ENCODE measurements around the gene DNAH7. TPM values are rescaled to one million over a fixed set of nuclear protein-coding genes. Genes with fewer than 3 reads are reported as not detected.

DNAH7 gene
- polyA plus RNA-seq, 1 donor (not counting 4 experiments of a cell fraction or from before 2014, with no cell fraction given) = 0.17 TPM

GRCh38 chr2:195903956-195904355, 164.7 kb downstream of the DNAH7 start:
- DNase-seq (ENCODE audit: low read depth, low spot score) (no peak), FAIRE-seq (no peak)

GRCh38 chr2:195902857-195903256, 165.8 kb downstream of the DNAH7 start:
- H3K4me2 ChIP-seq (ENCODE audit: control insufficient read depth, extremely low read depth, insufficient read depth, low read depth, low read length) = no peak overlapping the region
- peak; percentile 72 for FAIRE-seq
- dilution Hi-C loops (cut with MboI; ENCODE audit: extremely low pct_ligation_motif_present, low sequenced_read_pairs) = no loop called here
- no peaks in the 10 kb centered on the region for H3K9me3 ChIP-seq (ENCODE audit: control insufficient read depth, low read depth, low read length)
- no peaks in the 10 kb centered on the region for H3K36me3 ChIP-seq (ENCODE audit: control insufficient read depth in 2 of 2, extremely low read depth in 1 of 2, insufficient read depth in 2 of 2, low read length in 2 of 2)
- H3K4me1 ChIP-seq (ENCODE audit: control insufficient read depth, extremely low read depth, insufficient read depth, low read length) = peaks cover 14% of the 10 kb centered on the region
- no peak overlapping the region for H3K4me3 ChIP-seq (ENCODE audit: control insufficient read depth in 2 of 3, extremely low read depth in 1 of 3, insufficient read depth in 2 of 3, low read depth in 1 of 3, low read length in 3 of 3)
- no peaks in the 10 kb centered on the region for H3K79me2 ChIP-seq (ENCODE audit: control insufficient read depth, insufficient read depth, low read length)
- no peak overlapping the region for H3K9ac ChIP-seq (ENCODE audit: control insufficient read depth, extremely low read depth, insufficient read depth, low read length)
- no peak overlapping the region for H3K27ac ChIP-seq (ENCODE audit: control insufficient read depth, insufficient read depth, low read length)
- no peaks in the 10 kb centered on the region for H3K9me1 ChIP-seq (ENCODE audit: control insufficient read depth, extremely low read depth, insufficient read depth, low read length)
- no peak for DNase-seq (ENCODE audit: low read depth, low spot score)
- no peaks in the 10 kb centered on the region for H3K27me3 ChIP-seq (ENCODE audit: control insufficient read depth, extremely low read depth, insufficient read depth, low read length)
- H4K20me1 ChIP-seq (ENCODE audit: control insufficient read depth, extremely low read depth, insufficient read depth, low read length) = no peaks in the 10 kb centered on the region
- TF ChIP-seq EZH2 (IDR thresholded peaks at IDR 0.05; ENCODE audit: low read length) (no peak), CTCF (optimal IDR thresholded peaks at IDR 0.05 in 1 of 3, IDR thresholded peaks at IDR 0.05 in 1 of 3, conservative IDR thresholded peaks at IDR 0.05 in 1 of 3; ENCODE audit: extremely low read depth in 1 of 3, insufficient read depth in 2 of 3, low read length in 3 of 3) (no peak)
- H2AFZ ChIP-seq (ENCODE audit: control insufficient read depth, low read length) = no peak overlapping the region

More at GRCh38 chr2:195903956-195904355, 164.7 kb downstream of the DNAH7 start:
- Histone ChIP-seq H3K79me2 (ENCODE audit: control insufficient read depth, insufficient read depth, low read length) (no peaks in the 10 kb centered on the region), H3K9ac (ENCODE audit: control insufficient read depth, extremely low read depth, insufficient read depth, low read length) (no peak overlapping the region), H3K4me2 (ENCODE audit: control insufficient read depth, extremely low read depth, insufficient read depth, low read depth, low read length) (no peak overlapping the region), H4K20me1 (ENCODE audit: control insufficient read depth, extremely low read depth, insufficient read depth, low read length) (no peaks in the 10 kb centered on the region), H3K36me3 (ENCODE audit: control insufficient read depth in 2 of 2, extremely low read depth in 1 of 2, insufficient read depth in 2 of 2, low read length in 2 of 2) (no peaks in the 10 kb centered on the region), H3K4me3 (ENCODE audit: control insufficient read depth in 2 of 3, extremely low read depth in 1 of 3, insufficient read depth in 2 of 3, low read depth in 1 of 3, low read length in 3 of 3) (no peak overlapping the region), H3K9me1 (ENCODE audit: control insufficient read depth, extremely low read depth, insufficient read depth, low read length) (no peaks in the 10 kb centered on the region), H3K27ac (ENCODE audit: control insufficient read depth, insufficient read depth, low read length) (no peak overlapping the region), H3K4me1 (ENCODE audit: control insufficient read depth, extremely low read depth, insufficient read depth, low read length) (peaks cover 10% of the 10 kb centered on the region), H2AFZ (ENCODE audit: control insufficient read depth, low read length) (no peak overlapping the region), H3K27me3 (ENCODE audit: control insufficient read depth, extremely low read depth, insufficient read depth, low read length) (no peaks in the 10 kb centered on the region), H3K9me3 (ENCODE audit: control insufficient read depth, low read depth, low read length) (no peaks in the 10 kb centered on the region)
- dilution Hi-C loops (cut with MboI; ENCODE audit: extremely low pct_ligation_motif_present, low sequenced_read_pairs) = no loop called here
- TF ChIP-seq EZH2 (IDR thresholded peaks at IDR 0.05; ENCODE audit: low read length) (no peak), CTCF (optimal IDR thresholded peaks at IDR 0.05 in 1 of 3, IDR thresholded peaks at IDR 0.05 in 1 of 3, conservative IDR thresholded peaks at IDR 0.05 in 1 of 3; ENCODE audit: extremely low read depth in 1 of 3, insufficient read depth in 2 of 3, low read length in 3 of 3) (no peak)
